ENCODE measurements around the gene GATD1.

Gene GATD1

GRCh38 chr11:813072-813455 is 35.8 kb upstream of the GATD1 start:
- in situ Hi-C loops (cut with MboI; ENCODE audit: low sequenced_read_pairs), result no loop called here

GRCh38 chr11:812390-812789 is 35.1 kb upstream of the GATD1 start:
- in situ Hi-C loops (cut with MboI; ENCODE audit: low sequenced_read_pairs), result no loop called here

- in situ Hi-C loops (cut with MboI; ENCODE audit: low sequenced_read_pairs), result no loop called here
These were observed 34.4 kb upstream of the GATD1 start for GRCh38 chr11:811446-812245.

GRCh38 chr11:810040-810567 is 32.8 kb upstream of the GATD1 start:
- in situ Hi-C loops (cut with MboI; ENCODE audit: low sequenced_read_pairs), result no loop called here

GRCh38 chr11:809287-810039 is 32.2 kb upstream of the GATD1 start, which contains the start of gene RPLP2:
TSS of gene RPLP2 (plus strand) at chr11:809967. CDS start at chr11:810235, 268 bp downstream.
- in situ Hi-C loops (cut with MboI; ENCODE audit: low sequenced_read_pairs), result no loop called here

GRCh38 chr11:808427-809286 is 31.4 kb upstream of the GATD1 start:
- in situ Hi-C loops (cut with MboI; ENCODE audit: low sequenced_read_pairs), result no loop called here

GRCh38 chr11:804599-804964 is 27.3 kb upstream of the GATD1 start:
- in situ Hi-C loops (cut with MboI; ENCODE audit: low sequenced_read_pairs), result no loop called here

- in situ Hi-C loops (cut with MboI; ENCODE audit: low sequenced_read_pairs), result no loop called here
These were observed 26.7 kb upstream of the GATD1 start for GRCh38 chr11:803770-804598.

GRCh38 chr11:803467-803742 is 26.1 kb upstream of the GATD1 start:
- in situ Hi-C loops (cut with MboI; ENCODE audit: low sequenced_read_pairs), result no loop called here

- in situ Hi-C loops (cut with MboI; ENCODE audit: low sequenced_read_pairs), result no loop called here
These were observed 25.6 kb upstream of the GATD1 start for GRCh38 chr11:802693-803466.

- in situ Hi-C loops (cut with MboI; ENCODE audit: low sequenced_read_pairs), result no loop called here
These were observed 24.8 kb upstream of the GATD1 start for GRCh38 chr11:802018-802617.

GRCh38 chr11:801097-801780 is 24.0 kb upstream of the GATD1 start:
- in situ Hi-C loops (cut with MboI; ENCODE audit: low sequenced_read_pairs), result no loop called here

- in situ Hi-C loops (cut with MboI; ENCODE audit: low sequenced_read_pairs), result no loop called here
These were observed 23.2 kb upstream of the GATD1 start for GRCh38 chr11:800473-800872.

GRCh38 chr11:799641-800316 is 22.5 kb upstream of the GATD1 start:
- in situ Hi-C loops (cut with MboI; ENCODE audit: low sequenced_read_pairs), result no loop called here

- in situ Hi-C loops (cut with MboI; ENCODE audit: low sequenced_read_pairs), result no loop called here
These were observed 20.9 kb upstream of the GATD1 start, which contains the start of gene SLC25A22 for GRCh38 chr11:798093-798713. TSS of gene SLC25A22 (minus strand) at chr11:798281. CDS start at chr11:795006, 3,275 bp downstream.

- in situ Hi-C loops (cut with MboI; ENCODE audit: low sequenced_read_pairs), result no loop called here
These were observed 20.2 kb upstream of the GATD1 start for GRCh38 chr11:797296-798092.
